Endodermal cell (in vitro differentiated cells): ENCODE results near the gene EIF2S3. TPM values are rescaled to one million over a fixed set of nuclear protein-coding genes. Genes with fewer than 3 reads are reported as not detected.

Experiments
- DNase-seq: peaks from one replicate; pipeline ENCODE4 v3.0.0-alpha.2; 2017
- H3K27ac ChIP-seq: 2 replicates; pipeline ENCODE4 v1.5.1; 2013; ENCODE audit warnings: mild to moderate bottlenecking, low read depth, low read length, moderate library complexity
- H3K27me3 ChIP-seq: 2 replicates; pipeline ENCODE4 v1.6.1; 2013; ENCODE audit warnings: mild to moderate bottlenecking, low read length, moderate library complexity; ENCODE audit not compliant: insufficient read depth, control insufficient read depth, poor library complexity, severe bottlenecking
- H3K36me3 ChIP-seq: 2 replicates; pipeline ENCODE4 v1.7.0; 2013; ENCODE audit warnings: mild to moderate bottlenecking, low read length, moderate library complexity; ENCODE audit not compliant: control insufficient read depth, insufficient read depth
- H3K4me1 ChIP-seq: one replicate; pipeline ENCODE4 v1.7.0; 2013; ENCODE audit warnings: low read length; ENCODE audit not compliant: control insufficient read depth, insufficient read depth
- H3K4me3 ChIP-seq: 2 replicates; pipeline ENCODE4 v1.5.1; 2013; ENCODE audit warnings: mild to moderate bottlenecking, low read length, moderate library complexity
- H3K9ac ChIP-seq: 2 replicates; pipeline ENCODE4 v1.6.1; 2013; ENCODE audit warnings: mild to moderate bottlenecking, low read length, moderate library complexity; ENCODE audit not compliant: poor library complexity, severe bottlenecking; ENCODE audit errors: extremely low read depth
- H3K9me3 ChIP-seq: 2 replicates; pipeline ENCODE4 v1.6.1; 2013; ENCODE audit warnings: mild to moderate bottlenecking, low read length, moderate library complexity; ENCODE audit not compliant: control insufficient read depth
- H3K27ac Mint-ChIP-seq: 2 replicates; pipeline ENCODE4 v1.8.0; 2020; ENCODE audit warnings: mixed read lengths
- H3K27me3 Mint-ChIP-seq: 2 replicates; pipeline ENCODE4 v1.8.0; 2021; ENCODE audit warnings: mild to moderate bottlenecking, mixed read lengths; ENCODE audit not compliant: insufficient read depth
- H3K36me3 Mint-ChIP-seq: 2 replicates; pipeline ENCODE4 v1.8.0; 2020; ENCODE audit warnings: low read depth, mixed read lengths
- H3K4me1 Mint-ChIP-seq: 2 replicates; pipeline ENCODE4 v1.8.0; 2020; ENCODE audit warnings: mixed read lengths
- H3K4me3 Mint-ChIP-seq: 2 replicates; pipeline ENCODE4 v1.8.0; 2020; ENCODE audit warnings: mild to moderate bottlenecking, moderate library complexity, mixed read lengths
- H3K9me3 Mint-ChIP-seq: 2 replicates; pipeline ENCODE4 v1.8.0; 2020; ENCODE audit warnings: mild to moderate bottlenecking, mixed read lengths
- CTCF ChIP-seq: fragments of 200-600 bp; sonication (generic); conservative IDR thresholded peaks from 2 replicates; pipeline ENCODE4 v1.5.0; 2021; ENCODE audit warnings: antibody characterized with exemption, mild to moderate bottlenecking
- WGBS, 2 experiments: methylation state at CpG; one replicate each; pipeline versions ENCODE4 v1.1.5 to v1.1.7; 2013; ENCODE audit warnings: missing lambda C conversion rate in 2 of 2, mixed read lengths in 1 of 2; ENCODE audit not compliant: insufficient coverage in 1 of 2, insufficient read length in 1 of 2; 5-methylcytosine and 5-hydroxymethylcytosine counted together
- total RNA-seq, 2 donors: library from RNA; stranded (reverse); fragmentation: NEBNext Ultra II Directional in 1 of 2; extraction: Animal tissue kit (Norgen Biotek cat#: 25700) in 1 of 2; gene quantifications; 2 replicates in 1 of 2; 3 replicates in 1 of 2; pipeline ENCODE4 v1.2.1, GENCODE V29; 2021

EIF2S3 gene
- total RNA-seq, 2 donors from 2014 or later = 209 to 458 TPM

GRCh38 chrX:24005867-24006266 lies 48.9 kb upstream of the EIF2S3 start:
- no peaks in the 10 kb centered on the region for H3K4me1 ChIP-seq
- DNase-seq = no peak
- no peaks in the 10 kb centered on the region for H3K4me1 Mint-ChIP-seq
- no peak overlapping the region for H3K27ac Mint-ChIP-seq
- H3K9me3 ChIP-seq = no peaks in the 10 kb centered on the region
- H3K36me3 Mint-ChIP-seq = peaks cover 41% of the 10 kb centered on the region
- no peaks in the 10 kb centered on the region for H3K27me3 ChIP-seq
- H3K9me3 Mint-ChIP-seq = no peaks in the 10 kb centered on the region
- no peak overlapping the region for H3K9ac ChIP-seq
- no peak overlapping the region for H3K27ac ChIP-seq
- H3K4me3 Mint-ChIP-seq = no peak overlapping the region
- no peak overlapping the region for H3K4me3 ChIP-seq
- TF ChIP-seq CTCF = no peak
- no peaks in the 10 kb centered on the region for H3K27me3 Mint-ChIP-seq
- H3K36me3 ChIP-seq = peaks cover 13% of the 10 kb centered on the region
- 95 to 97% methylated on average over 9 of the region's 9 CpGs for WGBS, 2 experiments

GRCh38 chrX:24012266-24012665 lies 42.5 kb upstream of the EIF2S3 start:
- Histone ChIP-seq H3K4me3 (no peak overlapping the region), H3K36me3 (no peaks in the 10 kb centered on the region), H3K4me1 (no peaks in the 10 kb centered on the region), H3K27me3 (no peaks in the 10 kb centered on the region), H3K27ac (no peak overlapping the region), H3K9me3 (no peaks in the 10 kb centered on the region), H3K9ac (no peak overlapping the region)
- H3K4me3 Mint-ChIP-seq = no peak overlapping the region
- no peaks in the 10 kb centered on the region for H3K27me3 Mint-ChIP-seq
- DNase-seq = no peak
- no peaks in the 10 kb centered on the region for H3K4me1 Mint-ChIP-seq
- H3K9me3 Mint-ChIP-seq = no peaks in the 10 kb centered on the region
- WGBS, 2 experiments = 100% methylated on average over 1 of the region's 1 CpG; no CpG with 5 or more reads in 1 of the 2 experiments
- TF ChIP-seq CTCF = no peak
- no peak overlapping the region for H3K27ac Mint-ChIP-seq
- H3K36me3 Mint-ChIP-seq = peaks cover 16% of the 10 kb centered on the region

- H3K27ac Mint-ChIP-seq = peak overlapping the region; percentile 23
- H3K27ac ChIP-seq = no peak overlapping the region
- no peak overlapping the region for H3K4me3 Mint-ChIP-seq
- peaks cover 21% of the 10 kb centered on the region for H3K36me3 Mint-ChIP-seq
- no peaks in the 10 kb centered on the region for H3K4me1 ChIP-seq
- no peaks in the 10 kb centered on the region for H3K9me3 ChIP-seq
- H3K4me1 Mint-ChIP-seq = no peaks in the 10 kb centered on the region
- no peaks in the 10 kb centered on the region for H3K27me3 ChIP-seq
- 92% methylated on average over 2 to 5 of the region's 5 CpGs for WGBS, 2 experiments
- no peak overlapping the region for H3K4me3 ChIP-seq
- H3K27me3 Mint-ChIP-seq = no peaks in the 10 kb centered on the region
- DNase-seq = no peak
- no peaks in the 10 kb centered on the region for H3K9me3 Mint-ChIP-seq
- TF ChIP-seq CTCF = no peak
- no peaks in the 10 kb centered on the region for H3K36me3 ChIP-seq
- no peak overlapping the region for H3K9ac ChIP-seq
Observed at GRCh38 chrX:24014388-24015018, 40.3 kb upstream of the EIF2S3 start.
